Hepatocyte (in vitro differentiated cells): ENCODE data around the gene AFAP1L2. TPM values are rescaled to one million over a fixed set of nuclear protein-coding genes. Genes with fewer than 3 reads are reported as not detected.

Experiments used
- DNase-seq: peaks from one replicate; pipeline ENCODE4 v3.0.0-alpha.2; 2016; ENCODE audit warnings: low spot score
- H2AFZ ChIP-seq: fragments of 200-600 bp; sonication (generic); 2 replicates; pipeline ENCODE4 v1.6.0; 2016; ENCODE audit warnings: antibody characterized with exemption, mild to moderate bottlenecking
- H3K27ac ChIP-seq: fragments of 200-600 bp; sonication (generic); 2 replicates; pipeline ENCODE4 v1.5.1; 2016; ENCODE audit warnings: mild to moderate bottlenecking
- H3K27me3 ChIP-seq: fragments of 200-600 bp; sonication (generic); 2 replicates; pipeline ENCODE4 v1.6.1; 2016
- H3K36me3 ChIP-seq: fragments of 200-600 bp; sonication (generic); replicated peaks from 2 replicates; pipeline ENCODE4 v1.5.1; 2016; ENCODE audit warnings: low read depth; ENCODE audit not compliant: insufficient read depth
- H3K4me1 ChIP-seq: fragments of 200-600 bp; sonication (generic); 2 replicates; pipeline ENCODE4 v1.5.1; 2016; ENCODE audit warnings: mild to moderate bottlenecking, moderate library complexity; ENCODE audit not compliant: insufficient read depth
- H3K4me2 ChIP-seq: fragments of 200-600 bp; sonication (generic); 2 replicates; pipeline ENCODE4 v1.6.0; 2016
- H3K4me3 ChIP-seq: fragments of 200-600 bp; sonication (generic); 2 replicates; pipeline ENCODE4 v1.5.1; 2016; ENCODE audit warnings: mild to moderate bottlenecking
- H3K79me2 ChIP-seq: fragments of 200-600 bp; sonication (generic); 2 replicates; pipeline ENCODE4 v1.6.0; 2017; ENCODE audit warnings: mild to moderate bottlenecking
- H3K9me2 ChIP-seq: fragments of 200-600 bp; sonication (generic); replicated peaks from 2 replicates; pipeline ENCODE4 v1.6.0; 2017; ENCODE audit warnings: mild to moderate bottlenecking; ENCODE audit not compliant: insufficient read depth
- H3K9me3 ChIP-seq: fragments of 200-600 bp; sonication (generic); 2 replicates; pipeline ENCODE4 v1.5.1; 2016; ENCODE audit warnings: low read depth, mild to moderate bottlenecking
- H4K20me1 ChIP-seq: fragments of 200-600 bp; sonication (generic); 2 replicates; pipeline ENCODE4 v1.6.0; 2016; ENCODE audit warnings: mild to moderate bottlenecking; ENCODE audit not compliant: insufficient read depth, poor library complexity, severe bottlenecking
- CTCF ChIP-seq: fragments of 200-600 bp; sonication (generic); IDR thresholded peaks from 2 replicates; pipeline ENCODE4 v1.5.1; 2016; ENCODE audit warnings: antibody characterized with exemption, mild to moderate bottlenecking; ENCODE audit not compliant: poor library complexity
- EZH2 ChIP-seq: fragments of 200-600 bp; sonication (generic); IDR thresholded peaks from 2 replicates; pipeline ENCODE4 v1.6.1; 2016; ENCODE audit warnings: antibody characterized with exemption, mild to moderate bottlenecking, borderline replicate concordance
- EZH2phosphoT487 ChIP-seq: fragments of 200-600 bp; sonication (generic); IDR thresholded peaks from one replicate; pipeline ENCODE4 v1.6.1; 2018; ENCODE audit warnings: antibody characterized with exemption, mild to moderate bottlenecking, low read depth, moderate library complexity; ENCODE audit not compliant: unreplicated experiment, severe bottlenecking
- WGBS: methylation state at CpG from one replicate; pipeline ENCODE4 v1.1.6; 2016; ENCODE audit warnings: low lambda C conversion rate; ENCODE audit errors: missing lambda C conversion rate; 5-methylcytosine and 5-hydroxymethylcytosine counted together
- polyA plus RNA-seq: library from polyadenylated mRNA; unstranded; fragments of >200 nt; fragmentation: Nextera tagmentation; extraction: Ambion mirVana; gene quantifications from 2 replicates; pipeline ENCODE4 v1.2.1, GENCODE V29; 2016
- total RNA-seq: library from RNA; depleted of rRNA; stranded (reverse); fragments of >200 nt; gene quantifications from 2 replicates; pipeline ENCODE4 v1.2.3, GENCODE V29; 2014

Gene AFAP1L2
- total and polyA plus RNA-seq, 2 experiments from 2014 or later = 6.1 to 9.6 TPM

- DNase-seq = no peak
- Histone ChIP-seq H3K4me1 (peaks cover 12% of the 10 kb centered on the region), H4K20me1 (no peaks in the 10 kb centered on the region), H3K27ac (no peak overlapping the region), H3K36me3 (no peaks in the 10 kb centered on the region), H3K27me3 (peaks cover 28% of the 10 kb centered on the region), H3K9me2 (no peaks in the 10 kb centered on the region), H3K79me2 (no peaks in the 10 kb centered on the region), H2AFZ (no peak overlapping the region), H3K9me3 (no peaks in the 10 kb centered on the region), H3K4me2 (no peak overlapping the region), H3K4me3 (no peak overlapping the region)
- TF ChIP-seq CTCF (no peak), EZH2 (no peak), EZH2phosphoT487 (no peak)
- 83% methylated on average over 12 of the region's 12 CpGs for WGBS
Observed at GRCh38 chr10:114408112-114408967, 4.0 kb upstream of the AFAP1L2 start.

- no peak for DNase-seq
- Histone ChIP-seq H3K4me3 (no peak overlapping the region), H3K9me3 (no peaks in the 10 kb centered on the region), H4K20me1 (no peaks in the 10 kb centered on the region), H3K27me3 (peaks cover 47% of the 10 kb centered on the region), H3K4me2 (no peak overlapping the region), H2AFZ (no peak overlapping the region), H3K79me2 (no peaks in the 10 kb centered on the region), H3K36me3 (no peaks in the 10 kb centered on the region), H3K4me1 (peaks cover 28% of the 10 kb centered on the region), H3K9me2 (no peaks in the 10 kb centered on the region), H3K27ac (no peak overlapping the region)
- no peak for TF ChIP-seq EZH2phosphoT487
- TF ChIP-seq EZH2 = no peak
- TF ChIP-seq CTCF = no peak
- 97% methylated on average over 1 of the region's 1 CpG for WGBS
Observed at GRCh38 chr10:114406455-114406854, 2.2 kb upstream of the AFAP1L2 start.

GRCh38 chr10:114405011-114405350 lies 679 bp upstream of the AFAP1L2 start:
- TF ChIP-seq EZH2phosphoT487 (no peak), EZH2 (no peak), CTCF (no peak)
- Histone ChIP-seq H3K9me2 (no peaks in the 10 kb centered on the region), H3K27me3 (peaks cover 47% of the 10 kb centered on the region), H2AFZ (peak overlapping the region; percentile 63), H3K4me1 (peaks cover 32% of the 10 kb centered on the region), H3K36me3 (no peaks in the 10 kb centered on the region), H3K9me3 (no peaks in the 10 kb centered on the region), H3K4me2 (peak overlapping the region; percentile 99), H3K79me2 (no peaks in the 10 kb centered on the region), H3K4me3 (no peak overlapping the region), H3K27ac (no peak overlapping the region), H4K20me1 (no peaks in the 10 kb centered on the region)
- 22% methylated on average over 16 of the region's 16 CpGs for WGBS
- no peak for DNase-seq
